Glomerular visceral epithelial cell (primary cell): ENCODE measurements around the gene USH2A.
"Not testable (repeated sequence)": the region's sequence is repeated elsewhere in the genome, so short reads cannot be mapped to it uniquely, and the experiment has no call there.

Source experiments
- DNase-seq: peaks from one replicate; pipeline ENCODE4 v3.0.0-alpha.2; 2016; ENCODE audit errors: extremely low spot score

Gene USH2A

GRCh38 chr1:216194721-216195120 is 228.5 kb downstream of the USH2A start:
- DNase-seq = no peak

DNA sequence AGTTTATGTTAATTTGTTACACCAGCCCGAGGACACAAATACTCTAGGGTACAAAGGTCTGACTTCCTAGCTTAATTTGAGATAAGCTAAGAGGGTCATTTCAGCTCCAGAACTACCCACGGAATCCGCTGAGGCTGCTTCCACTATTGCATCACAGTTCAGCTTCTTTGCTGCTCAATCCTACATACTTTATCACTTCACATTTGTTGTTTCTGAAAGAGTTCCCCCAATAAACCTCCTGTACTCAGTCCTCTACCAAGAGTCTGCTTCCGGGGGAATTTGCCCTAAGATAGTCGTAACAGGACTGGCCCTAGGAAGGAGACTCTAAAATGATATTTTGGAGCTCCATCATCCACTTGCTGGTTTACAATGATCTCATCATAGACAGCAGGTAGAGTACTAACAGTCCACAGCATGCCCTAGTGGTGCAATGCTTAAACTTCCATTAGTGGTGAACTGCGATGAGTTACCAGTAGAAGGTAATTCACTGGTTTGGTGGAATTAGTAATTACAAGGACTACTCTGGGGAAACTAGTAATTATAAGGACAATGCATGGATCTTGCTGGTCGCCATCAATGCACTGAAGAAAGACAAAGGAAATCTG is 229.3 kb downstream of the USH2A start:
- peak; percentile 4 for DNase-seq

DNA sequence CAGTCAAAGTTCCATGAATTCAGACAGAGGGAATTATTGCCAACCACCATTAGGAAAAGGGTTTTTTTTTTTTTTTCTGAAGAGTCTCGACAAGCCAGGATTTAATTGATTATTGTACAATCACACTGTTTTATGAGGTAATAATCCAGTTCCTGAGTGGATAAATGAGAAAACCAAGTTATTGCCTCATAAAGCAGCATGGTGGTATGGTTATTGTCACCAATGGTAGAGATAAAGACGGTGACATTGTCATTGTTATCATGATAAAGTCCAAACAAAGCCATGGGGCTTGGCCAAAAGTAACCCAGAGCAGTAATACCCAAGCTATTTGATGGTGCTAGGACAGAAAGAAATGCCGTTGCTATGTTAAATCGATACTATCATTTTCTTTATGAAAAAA is 232.8 kb downstream of the USH2A start:
- DNase-seq = no peak

- peak; percentile 51 for DNase-seq
Observed at GRCh38 chr1:216186816-216187215, 236.4 kb downstream of the USH2A start.

DNA sequence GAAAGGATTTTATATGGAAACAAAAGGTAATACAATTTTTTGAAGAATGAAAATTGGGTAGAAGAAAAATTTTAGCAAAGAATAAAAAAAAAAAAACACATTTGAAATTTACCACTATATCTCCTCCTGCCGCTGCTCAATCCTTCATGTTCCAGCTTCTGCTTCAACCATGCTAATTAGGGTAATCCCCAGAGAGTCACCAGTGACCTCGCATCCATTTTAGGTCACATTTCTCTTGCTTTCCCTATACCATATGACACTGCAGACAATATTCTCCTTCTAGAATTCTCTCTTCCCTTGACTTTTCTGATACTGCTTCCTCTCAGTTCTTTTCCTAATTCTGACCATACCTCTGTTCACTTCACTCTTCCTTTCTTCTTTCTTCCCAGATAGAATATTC is 237.1 kb downstream of the USH2A start:
- no peak for DNase-seq

DNA sequence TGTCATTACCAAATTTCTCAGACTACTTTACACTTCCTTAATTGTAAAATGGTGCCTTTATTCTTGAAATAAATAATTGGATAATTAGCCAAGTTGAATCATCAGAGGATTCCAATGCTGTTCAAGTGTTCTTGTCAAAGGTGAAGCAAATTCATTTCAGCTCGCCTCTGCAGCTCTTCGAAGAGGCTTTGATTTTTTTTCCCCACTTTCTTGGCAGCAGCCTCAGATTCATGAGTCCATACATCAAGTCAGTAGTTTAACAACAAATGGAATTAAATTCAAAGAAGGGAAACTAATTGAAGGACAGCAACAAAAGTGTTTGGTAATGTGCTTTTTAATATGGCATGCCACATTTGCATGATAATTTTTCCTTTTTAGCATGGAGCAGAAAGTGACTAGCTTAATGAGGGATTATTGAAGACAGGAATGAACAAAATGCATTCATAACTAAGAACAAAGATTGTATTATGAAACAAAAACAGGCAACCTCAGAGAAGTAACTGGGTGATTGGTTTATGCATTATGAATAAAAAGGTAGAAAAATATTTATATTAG is 239.0 kb downstream of the USH2A start:
- DNase-seq = no peak

GRCh38 chr1:216183454-216183853 is 239.8 kb downstream of the USH2A start:
- DNase-seq = peak; percentile 6

- DNase-seq = peak; percentile 63
Observed at GRCh38 chr1:216183007-216183406, 240.2 kb downstream of the USH2A start.

DNA sequence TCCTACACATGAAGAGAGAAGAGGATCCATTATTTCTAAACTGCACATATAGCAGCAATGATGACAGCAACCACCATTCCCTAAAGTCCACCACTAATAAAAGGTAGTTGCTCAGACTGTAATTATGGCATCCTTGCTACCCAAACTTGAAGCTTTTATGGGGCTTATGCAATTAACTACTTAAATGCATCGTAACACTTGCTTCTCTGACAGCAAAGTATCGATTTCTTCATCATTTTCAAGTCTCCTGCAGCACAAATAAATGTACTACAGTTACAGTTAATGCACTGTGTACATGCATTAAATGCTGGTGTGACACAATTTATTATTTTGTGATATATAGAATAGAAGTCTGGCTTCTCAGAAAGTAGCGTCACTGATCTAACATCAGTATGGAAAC is 241.7 kb downstream of the USH2A start:
- DNase-seq = no peak

DNA sequence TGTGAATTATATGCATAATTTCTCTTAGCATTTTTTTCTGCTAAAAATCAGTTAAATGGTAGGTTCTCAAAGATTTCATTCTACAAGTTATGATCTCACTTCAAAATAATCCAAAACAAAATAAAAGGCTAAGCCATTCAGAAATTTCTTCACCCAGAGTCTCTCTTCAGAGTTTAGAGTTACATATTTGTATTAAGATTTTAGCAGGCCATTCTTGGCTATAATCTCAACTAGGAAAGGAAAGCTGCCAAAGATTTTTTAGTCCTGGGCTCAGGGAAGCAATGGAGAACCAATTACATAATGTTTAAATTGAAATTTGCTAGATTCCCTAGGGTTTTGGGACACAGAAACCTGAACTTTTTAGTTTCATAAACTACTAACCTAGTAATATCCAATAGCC is 245.0 kb downstream of the USH2A start:
- DNase-seq = no peak

DNA sequence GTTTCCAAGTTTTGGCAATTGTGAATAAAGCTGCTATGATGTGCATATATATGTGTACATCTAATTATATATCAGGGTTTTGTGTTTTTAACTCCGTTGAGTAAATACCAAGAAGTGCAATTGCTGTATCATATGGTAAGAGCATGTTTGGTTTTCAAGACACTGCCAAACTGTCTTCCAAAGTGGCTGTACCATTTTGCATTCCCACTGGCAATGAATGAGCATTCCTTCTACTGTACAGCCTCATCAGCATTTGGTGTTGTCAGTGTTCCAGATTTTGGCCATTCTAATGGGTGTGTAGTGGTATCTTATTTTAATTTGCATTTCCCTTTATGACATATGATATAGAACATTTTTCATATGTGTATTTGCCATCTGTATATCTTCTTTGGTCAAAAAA is 246.3 kb downstream of the USH2A start:
- DNase-seq = no peak

- no peak for DNase-seq
Observed at GRCh38 chr1:216175714-216176113, 247.5 kb downstream of the USH2A start.

DNA sequence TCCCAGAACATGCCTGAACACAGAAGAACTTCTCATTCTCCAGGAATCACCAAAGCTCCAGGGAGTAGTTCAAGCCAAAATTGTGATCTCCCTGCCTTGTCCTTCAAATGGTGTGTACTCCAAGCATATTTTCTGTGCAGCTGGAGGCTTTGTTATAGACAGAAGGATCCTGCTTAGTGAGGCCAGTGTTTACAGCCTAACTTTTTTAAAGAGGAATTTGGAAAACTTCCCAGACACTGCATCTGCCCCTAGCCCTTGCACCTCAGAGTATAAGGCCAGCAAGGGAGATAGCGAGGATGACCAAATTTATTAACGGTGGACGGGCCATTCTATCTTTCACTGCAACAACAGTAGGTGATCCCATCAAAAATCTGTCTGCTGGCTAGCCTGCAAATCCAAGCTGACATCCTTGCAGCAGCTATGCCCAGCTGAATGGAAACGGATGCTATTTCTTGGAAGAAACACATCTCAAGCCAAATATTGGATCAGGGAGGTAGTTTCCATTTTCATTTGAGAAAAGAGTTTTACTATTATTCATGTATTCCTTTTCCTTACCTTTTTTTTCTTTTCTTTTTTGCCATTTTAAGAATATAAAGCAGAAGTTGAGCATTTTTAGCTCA is 249.8 kb downstream of the USH2A start:
- DNase-seq = no peak

DNA sequence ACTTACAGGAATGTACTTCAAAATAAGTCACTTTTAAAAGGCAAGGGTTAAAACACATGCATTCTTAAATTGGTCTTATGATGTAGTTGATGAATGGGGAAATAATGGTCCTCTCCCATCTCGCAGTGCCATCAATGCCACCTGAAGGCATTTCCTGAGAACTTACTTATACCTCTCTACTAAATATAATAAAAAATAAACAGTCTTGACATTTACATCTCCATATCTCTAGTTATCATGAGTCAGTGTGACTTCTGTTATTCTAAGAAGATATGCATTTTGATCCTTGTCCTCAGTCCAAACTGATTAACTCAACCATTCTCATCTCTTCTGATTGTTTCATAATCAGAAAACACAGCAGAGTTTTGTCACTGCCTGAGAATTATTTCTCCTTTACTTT is 253.9 kb downstream of the USH2A start:
- DNase-seq = no peak

DNA sequence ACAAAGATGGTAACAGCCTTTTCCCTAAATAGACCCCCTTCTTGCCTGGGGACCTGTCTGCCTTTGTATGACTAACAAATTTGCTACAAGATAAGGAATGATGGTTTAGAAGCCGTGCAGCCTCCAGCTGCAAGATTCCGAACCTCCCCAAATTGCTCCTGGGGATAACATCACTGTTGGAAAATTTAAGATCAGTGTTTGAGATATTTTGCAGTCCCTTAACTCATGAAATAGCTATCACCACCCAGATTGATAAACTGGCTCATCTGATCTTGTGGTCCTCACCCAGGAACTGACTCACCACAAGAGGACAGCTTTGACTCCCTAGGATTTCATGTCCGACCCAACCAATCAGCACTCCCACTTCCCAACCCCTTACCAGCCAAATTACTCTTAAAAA is 254.7 kb downstream of the USH2A start:
- DNase-seq = no peak

GRCh38 chr1:216154063-216154462 is 269.2 kb downstream of the USH2A start:
- no peak for DNase-seq

DNA sequence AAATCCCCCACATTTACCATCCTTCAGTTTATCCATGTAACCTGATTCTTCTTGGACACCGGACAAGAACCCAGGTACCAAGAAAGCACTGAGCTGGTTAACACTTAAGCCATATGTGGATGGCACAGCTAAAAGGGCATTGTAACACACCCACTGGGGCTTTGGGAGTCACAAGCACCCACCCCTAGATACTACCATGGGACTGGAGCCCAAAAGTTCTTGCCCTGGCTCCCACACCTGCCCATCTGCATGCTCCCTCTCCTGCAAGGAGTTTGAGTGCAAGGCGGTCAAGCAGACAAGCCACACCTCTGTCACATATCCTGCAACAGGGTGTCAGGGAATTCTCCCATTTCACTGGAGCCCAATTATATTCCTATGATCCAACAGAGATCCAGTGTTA is 270.1 kb downstream of the USH2A start:
- DNase-seq = no peak

GRCh38 chr1:216145451-216146018 is 277.7 kb downstream of the USH2A start:
- DNase-seq = not testable (repeated sequence)

- DNase-seq = no peak
Observed at GRCh38 chr1:216144661-216145450, 278.4 kb downstream of the USH2A start.

DNA sequence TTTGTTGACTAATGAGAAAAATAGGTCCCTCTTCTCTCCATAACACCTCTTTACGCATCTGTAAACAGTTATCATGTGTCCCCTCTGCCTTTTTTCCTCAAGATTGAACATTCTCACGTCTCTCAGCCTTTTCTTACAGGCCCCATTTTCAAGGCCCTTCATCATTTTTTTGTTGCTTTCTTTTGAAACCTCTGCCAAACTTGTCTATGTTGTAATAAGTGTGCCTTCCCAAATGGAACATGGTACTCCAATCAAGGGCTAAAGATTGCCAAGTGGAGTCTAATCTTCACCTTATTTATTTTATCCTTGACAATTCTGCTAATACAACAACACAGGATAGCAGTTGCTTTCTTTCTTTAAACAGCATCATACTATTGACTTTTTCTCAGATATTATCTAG is 280.3 kb downstream of the USH2A start:
- no peak for DNase-seq

DNA sequence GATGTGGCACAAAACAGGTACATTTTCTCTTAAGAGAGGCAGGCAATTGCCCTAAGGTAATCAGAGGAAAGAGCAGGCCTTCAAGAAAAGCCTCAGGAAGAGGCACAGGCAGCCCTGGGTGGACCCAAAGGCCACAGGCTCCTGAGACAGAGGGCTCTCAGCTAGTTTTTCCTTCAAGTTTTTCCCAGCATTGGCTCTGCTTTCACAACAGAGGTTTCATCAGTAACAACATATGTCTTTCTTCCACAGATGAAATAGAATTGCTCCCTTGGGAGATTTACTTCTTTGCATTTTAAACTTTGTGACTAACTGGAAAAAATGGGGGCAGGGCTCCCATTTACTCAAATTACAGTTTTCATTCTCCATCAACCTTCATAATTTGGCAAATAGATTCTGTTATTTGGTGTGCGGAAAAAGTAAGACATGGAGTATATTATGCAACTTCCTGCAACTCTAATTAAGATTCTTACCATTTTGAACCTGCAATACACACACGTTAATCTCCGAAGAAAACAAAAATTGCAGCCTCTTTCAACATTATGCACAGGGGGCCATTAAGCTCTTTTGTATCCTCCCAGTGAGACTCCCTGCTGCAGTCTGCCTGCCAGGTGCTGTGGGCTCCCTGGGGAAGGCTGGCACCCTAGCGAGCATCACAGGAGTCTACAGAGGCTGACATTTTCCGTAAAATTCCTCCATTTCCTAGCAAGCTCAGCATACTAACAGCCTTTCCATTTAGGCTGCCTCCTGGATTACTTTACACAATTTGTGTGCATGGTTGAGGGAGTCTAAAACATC is 282.3 kb downstream of the USH2A start:
- no peak for DNase-seq
